Muscle of arm (tissue), 12 donors: ENCODE data around the gene ADD2. TPM values are rescaled to one million over a fixed set of nuclear protein-coding genes. Genes with fewer than 3 reads are reported as not detected.

Source experiments
- DNase-seq: peaks from one replicate; pipeline ENCODE4 v3.0.0-alpha.2; 2013
- polyA plus RNA-seq, 12 donors: library from polyadenylated mRNA; unstranded; fragments of 120-200 nt; gene quantifications; one replicate each; pipeline ENCODE4 v1.2.1, GENCODE V29; 2013; ENCODE audit not compliant: insufficient read length in 12 of 12

ADD2 gene
- polyA plus RNA-seq, 12 donors, result 1.8 to 11.6 (median 2.7) TPM; not detected in 1

DNA sequence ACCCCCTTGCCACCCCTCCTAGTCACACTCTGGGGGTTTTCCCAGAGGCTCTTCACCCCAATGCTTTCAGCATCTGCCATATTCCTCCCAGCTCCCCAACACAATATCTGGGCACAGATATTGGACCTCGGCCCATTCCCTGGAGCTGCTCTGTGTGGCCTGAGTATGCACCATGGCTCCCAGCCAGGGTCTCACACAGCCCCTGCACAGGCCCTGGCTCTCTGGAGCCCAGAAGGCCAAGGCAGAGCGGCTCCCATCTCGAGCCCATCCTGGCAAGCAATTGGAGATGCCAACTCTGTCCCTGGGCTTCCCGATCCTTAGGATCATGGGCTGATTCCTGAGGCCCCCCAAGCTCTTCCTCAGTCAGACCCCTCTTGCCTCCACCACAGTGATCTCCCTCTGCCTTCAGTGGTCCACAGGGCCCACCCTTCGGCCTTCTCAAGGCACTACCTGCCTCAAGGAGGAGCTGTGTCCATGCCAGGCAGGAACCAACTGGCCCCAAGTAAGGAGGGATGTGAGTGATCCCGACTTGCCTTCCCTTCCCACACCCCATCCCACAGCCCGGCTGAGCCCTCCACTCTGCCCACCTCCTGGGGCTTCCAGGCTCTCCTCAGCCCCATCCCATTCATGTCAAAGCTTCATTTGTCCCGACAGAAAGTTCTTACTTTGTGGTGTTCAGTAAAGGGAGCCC lies 62.7 kb downstream of the ADD2 start:
- no peak for DNase-seq

DNA sequence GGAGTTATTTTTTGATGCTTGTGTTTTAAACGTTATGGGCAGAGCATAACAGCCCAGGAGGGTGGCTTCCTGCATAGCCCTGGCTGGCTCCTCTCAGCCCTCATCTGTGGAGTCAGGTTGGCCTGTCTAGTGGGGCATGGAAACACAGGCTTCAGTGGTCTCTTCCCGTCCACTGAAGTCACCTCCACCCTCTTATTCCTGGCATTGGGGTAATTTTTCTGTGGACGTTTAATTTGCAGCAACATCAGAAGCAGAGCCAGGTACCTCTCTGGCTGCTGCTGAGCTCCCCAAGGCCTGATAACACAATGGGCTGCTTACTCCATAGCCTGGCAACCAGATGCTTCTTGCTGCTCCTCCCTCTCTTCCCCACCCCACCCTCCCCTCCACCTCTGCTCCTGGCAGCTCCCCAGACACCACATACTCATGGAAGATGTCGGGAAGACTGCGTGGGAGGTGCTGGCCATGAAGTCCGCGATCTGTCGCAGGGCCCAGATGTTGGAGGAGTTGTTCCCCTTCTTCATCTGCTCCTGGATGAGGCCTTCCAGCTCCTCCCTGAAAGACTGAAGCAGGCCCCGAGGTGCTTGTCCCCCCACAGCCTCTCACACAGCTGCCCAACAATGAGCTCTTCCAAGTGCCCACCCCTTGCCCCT lies 64.0 kb downstream of the ADD2 start:
- DNase-seq, result no peak

- DNase-seq, result no peak
Observed at GRCh38 chr2:70702711-70703395, 65.1 kb downstream of the ADD2 start.

DNA sequence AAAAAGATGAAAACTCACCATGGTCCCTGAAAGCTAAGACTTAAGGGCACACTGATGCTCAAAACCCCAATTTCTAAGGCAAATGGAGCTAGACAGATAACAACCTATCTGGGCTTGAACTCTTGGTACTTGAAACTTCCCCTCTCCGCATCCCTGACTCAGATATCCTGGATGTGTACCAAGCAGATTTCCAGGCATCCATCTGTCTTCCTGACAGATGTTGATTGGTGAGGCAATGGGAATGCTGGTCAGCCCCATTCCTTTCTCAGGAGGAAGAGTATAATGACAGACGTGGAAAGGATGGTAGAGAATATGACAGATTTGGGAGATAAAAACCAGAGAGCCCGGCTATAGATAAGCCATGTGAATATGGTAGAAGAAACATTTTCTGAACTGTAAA lies 69.2 kb downstream of the ADD2 start:
- no peak for DNase-seq

DNA sequence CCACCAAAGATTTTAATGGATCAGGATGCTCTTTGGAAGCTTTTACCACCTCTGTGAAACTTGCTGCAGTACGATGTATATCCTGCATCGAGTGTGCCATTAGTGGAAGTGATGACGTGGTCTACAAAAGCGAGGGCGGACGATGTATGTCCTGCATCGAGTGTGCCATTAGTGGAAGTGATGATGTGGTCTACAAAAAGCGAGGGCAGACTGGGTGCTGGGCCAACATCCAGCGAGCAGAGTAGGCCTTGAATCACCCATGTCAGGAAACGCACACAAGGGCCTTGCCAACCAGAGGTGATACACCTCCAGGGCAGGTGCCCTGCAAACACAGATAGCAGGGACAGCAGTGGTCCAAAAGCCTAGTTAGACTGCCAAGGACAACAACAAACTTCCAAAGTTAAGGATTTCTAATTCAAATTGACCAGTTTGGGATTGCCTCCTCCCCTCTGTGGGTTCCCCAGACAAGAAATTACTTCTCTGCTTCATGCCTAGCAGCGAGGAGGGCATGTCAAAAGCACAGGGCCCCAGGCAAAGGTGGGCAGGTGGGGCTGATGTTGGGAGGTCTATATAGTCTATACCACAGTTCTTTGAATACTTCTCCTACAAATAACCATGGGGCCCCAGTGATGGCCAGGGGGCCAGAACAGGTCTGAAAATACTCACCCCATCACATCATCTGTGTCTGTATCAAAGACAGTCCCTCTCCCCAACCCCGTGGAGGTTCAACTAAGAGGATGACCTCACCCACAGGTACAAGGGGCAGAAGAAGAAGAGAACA lies 70.2 kb downstream of the ADD2 start:
- no peak for DNase-seq

DNA sequence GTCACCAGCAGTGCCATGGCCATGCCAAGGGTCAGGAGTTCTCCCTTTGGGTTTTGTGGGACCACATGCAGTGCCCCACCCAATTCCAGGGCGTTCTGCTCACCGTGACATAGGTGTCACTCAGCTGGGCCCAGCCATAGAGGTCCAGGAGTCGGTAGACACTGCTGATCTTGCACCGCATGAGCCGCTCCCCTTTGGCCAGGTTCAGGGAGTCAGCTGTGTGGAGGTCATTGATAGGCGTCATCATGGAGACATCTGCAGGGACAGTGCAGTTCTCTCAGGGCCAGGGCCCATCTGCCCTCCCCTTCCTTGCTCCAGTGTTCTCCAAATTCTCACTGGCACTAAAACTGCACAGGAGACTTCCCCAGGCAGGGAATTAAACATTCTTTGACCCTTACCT lies 71.9 kb downstream of the ADD2 start:
- DNase-seq, result no peak

GRCh38 chr2:70692256-70692655 lies 75.7 kb downstream of the ADD2 start:
- no peak for DNase-seq

- DNase-seq, result no peak
Observed at GRCh38 chr2:70691497-70692140, 76.4 kb downstream of the ADD2 start.

DNA sequence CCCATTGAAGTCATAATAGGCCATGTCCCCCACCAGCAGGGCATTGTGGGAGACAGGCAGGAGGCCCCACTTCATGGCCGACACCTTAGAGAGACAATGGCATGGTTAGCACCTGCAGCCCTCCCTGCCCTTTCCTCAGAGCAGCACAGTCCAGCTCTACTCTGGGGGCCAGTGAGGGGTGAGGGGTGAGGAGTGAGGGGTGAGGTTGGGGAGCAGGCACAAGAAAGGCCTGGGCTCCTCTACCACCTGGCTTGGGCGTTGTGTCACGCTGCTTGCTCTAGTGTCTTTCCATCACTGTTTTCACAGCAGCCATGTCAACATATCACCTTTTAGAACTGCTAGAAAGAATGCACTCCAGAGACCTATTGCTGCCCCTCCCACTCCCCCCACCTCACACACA lies 77.2 kb downstream of the ADD2 start:
- DNase-seq, result no peak

DNA sequence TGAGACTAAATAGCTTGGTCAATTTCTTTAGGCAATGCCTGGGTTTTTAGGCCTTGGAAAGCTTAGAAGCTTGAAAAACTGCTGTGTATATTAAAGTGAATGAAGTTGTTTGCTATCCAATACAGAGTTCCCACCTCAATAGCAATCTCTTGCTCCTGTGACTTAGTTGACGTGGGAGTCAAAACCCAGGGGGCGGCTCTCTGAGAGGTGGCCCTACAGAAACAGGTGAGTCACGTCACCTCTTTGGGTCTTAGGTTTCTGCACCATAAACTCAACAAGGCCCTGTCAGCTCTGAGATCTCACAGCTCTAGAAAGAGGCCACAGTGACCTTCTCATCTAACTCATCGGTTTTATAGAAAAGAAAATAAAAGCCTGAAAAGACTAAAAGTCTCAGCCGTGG lies 79.6 kb downstream of the ADD2 start:
- no peak for DNase-seq

DNA sequence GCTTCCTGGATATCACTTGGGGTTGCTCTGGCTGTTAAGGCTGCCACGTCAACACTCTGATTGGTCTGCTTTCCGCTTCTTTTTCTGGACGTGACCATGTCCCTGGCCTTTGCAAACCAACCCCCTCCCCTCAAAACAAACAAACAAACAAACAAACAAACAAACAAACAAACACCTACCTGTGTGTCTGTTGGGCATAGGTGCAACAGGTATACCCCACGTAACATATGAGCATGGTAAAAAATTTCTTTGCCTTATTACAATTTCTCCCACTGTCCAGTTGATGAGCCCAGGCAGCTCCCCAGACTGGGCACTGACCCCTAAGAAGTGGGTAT lies 80.6 kb downstream of the ADD2 start:
- DNase-seq, result no peak

DNA sequence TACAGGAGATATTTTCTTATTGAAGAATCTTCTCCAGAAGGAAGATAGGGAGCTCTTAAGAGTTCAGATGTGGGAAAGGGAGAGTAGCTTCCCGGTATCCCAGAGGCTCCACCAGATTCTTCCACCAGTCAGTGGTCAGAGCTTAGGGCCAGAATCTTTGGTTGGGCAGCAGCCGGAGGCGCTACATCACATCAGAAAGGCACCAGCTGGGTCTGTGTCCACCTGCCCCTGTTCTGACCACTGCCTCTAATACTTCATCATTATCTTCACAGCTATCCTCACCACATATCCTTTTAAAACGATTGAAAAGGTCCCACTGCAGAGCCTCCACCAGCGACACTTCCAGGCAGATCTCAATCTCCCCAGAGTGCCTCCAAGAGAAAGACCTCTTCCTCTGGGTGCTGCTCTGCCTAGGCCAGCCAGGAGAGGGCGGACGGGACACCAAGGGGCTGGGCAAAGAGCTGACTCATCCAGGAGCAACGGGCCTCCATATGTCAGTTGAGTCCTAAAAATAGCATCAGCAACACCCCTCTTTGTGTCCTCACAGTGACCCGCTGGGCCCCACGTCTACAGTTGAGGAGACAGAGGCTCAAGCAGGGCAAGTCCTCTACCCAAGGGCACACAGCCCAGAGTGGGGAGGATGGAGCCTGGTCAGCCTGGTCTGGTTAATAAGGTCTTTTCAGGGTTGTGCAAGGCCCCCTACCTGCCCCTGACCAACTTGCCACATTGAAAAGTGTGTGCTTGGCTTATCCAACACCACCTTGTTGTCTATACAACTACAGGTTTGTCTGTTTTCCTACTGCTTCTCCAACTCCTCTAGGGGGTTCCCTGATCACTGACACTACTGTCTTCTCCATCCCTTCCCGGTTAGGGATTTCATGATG lies 81.2 kb downstream of the ADD2 start:
- no peak for DNase-seq

DNA sequence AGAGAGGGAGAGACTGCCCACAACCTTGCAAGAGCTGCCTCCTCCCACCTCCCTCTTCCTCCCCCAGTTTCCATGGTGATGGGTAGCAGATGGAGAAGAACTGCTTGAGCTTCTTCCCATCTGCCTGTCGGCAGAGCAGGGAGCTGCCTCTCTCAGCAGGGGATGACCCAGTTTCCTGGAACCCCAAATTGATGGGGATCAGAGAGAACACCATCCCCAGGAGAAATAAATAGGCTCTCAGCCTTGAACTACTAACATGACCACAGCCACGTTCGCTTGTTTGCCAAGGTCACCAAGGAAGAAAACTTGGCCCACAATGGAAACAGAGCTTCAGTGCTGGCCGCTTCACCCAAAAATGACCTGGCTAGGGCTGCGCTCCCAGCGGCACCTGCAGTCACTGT lies 82.2 kb downstream of the ADD2 start:
- DNase-seq, result no peak

GRCh38 chr2:70684846-70685622 lies 83.0 kb downstream of the ADD2 start:
- no peak for DNase-seq

- DNase-seq, result no peak
Observed at GRCh38 chr2:70683455-70683854, 84.5 kb downstream of the ADD2 start.

DNA sequence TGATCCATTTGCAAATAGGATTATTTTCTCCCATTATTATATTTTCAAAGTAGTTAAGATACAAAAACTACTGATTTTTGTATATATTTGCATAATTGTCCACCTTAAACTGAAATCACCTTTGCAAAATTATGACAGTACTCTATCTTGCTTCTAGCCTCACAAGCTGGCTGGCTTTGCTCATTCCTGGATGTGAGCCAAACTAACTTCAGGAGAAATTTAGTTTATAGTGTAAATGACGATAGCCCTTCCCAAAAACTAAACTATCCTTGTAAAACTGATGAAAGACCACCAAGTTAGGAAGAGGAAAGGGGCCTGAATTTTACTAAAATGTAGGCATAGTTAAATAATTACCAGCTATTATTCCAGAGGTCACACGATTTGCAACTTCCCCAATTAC lies 87.3 kb downstream of the ADD2 start:
- no peak for DNase-seq

GRCh38 chr2:70679259-70679658 lies 88.7 kb downstream of the ADD2 start:
- no peak for DNase-seq

GRCh38 chr2:70678576-70679143 lies 89.3 kb downstream of the ADD2 start:
- no peak for DNase-seq

- no peak for DNase-seq
Observed at GRCh38 chr2:70676301-70677035, 91.5 kb downstream of the ADD2 start.
